ENCODE measurements around the gene SYNGR4. TPM values are rescaled to one million over a fixed set of nuclear protein-coding genes. Genes with fewer than 3 reads are reported as not detected.

The SYNGR4 gene
- polyA plus RNA-seq, 1 donor (not counting 4 experiments of a cell fraction or from before 2014, with no cell fraction given): not detected

DNA sequence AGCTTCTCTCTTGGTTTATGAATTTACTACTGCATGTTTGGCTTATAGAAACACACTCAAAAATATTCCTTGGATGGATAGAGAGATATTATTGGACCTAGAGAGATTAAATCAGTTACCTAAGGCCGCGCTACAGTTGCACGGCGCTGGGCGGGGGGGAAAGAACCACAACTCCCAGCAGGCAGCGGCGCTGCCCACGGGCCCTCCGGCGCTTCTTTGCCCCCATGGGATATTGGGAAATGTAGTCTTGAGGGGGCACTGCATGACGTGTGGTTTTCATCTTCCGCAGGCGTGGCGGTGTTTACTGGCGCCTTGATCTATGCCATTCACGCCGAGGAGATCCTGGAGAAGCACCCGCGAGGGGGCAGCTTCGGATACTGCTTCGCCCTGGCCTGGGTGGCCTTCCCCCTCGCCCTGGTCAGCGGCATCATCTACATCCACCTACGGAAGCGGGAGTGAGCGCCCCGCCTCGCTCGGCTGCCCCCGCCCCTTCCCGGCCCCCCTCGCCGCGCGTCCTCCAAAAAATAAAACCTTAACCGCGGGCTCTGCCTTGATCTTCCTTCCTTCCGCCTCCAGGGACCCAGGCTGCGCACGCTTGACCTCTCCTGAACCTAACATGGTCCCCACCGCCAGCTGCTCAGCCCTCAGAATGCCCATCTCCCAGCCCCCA is 34.0 kb upstream of the SYNGR4 start:
- Histone ChIP-seq H3K9me1 (ENCODE audit: control insufficient read depth, extremely low read depth, insufficient read depth, low read length) (no peaks in the 10 kb centered on the region), H3K27me3 (ENCODE audit: control insufficient read depth, extremely low read depth, insufficient read depth, low read length) (no peaks in the 10 kb centered on the region), H3K36me3 (ENCODE audit: control insufficient read depth in 2 of 2, extremely low read depth in 1 of 2, insufficient read depth in 2 of 2, low read length in 2 of 2) (peaks cover 3 to 6% of the 10 kb centered on the region in 2 experiments), H3K4me1 (ENCODE audit: control insufficient read depth, extremely low read depth, insufficient read depth, low read length) (peaks cover 42% of the 10 kb centered on the region), H3K9me3 (ENCODE audit: control insufficient read depth, low read depth, low read length) (no peaks in the 10 kb centered on the region), H3K79me2 (ENCODE audit: control insufficient read depth, insufficient read depth, low read length) (peaks cover 15% of the 10 kb centered on the region), H3K27ac (ENCODE audit: control insufficient read depth, insufficient read depth, low read length) (peak overlapping the region; percentile 57), H3K4me2 (ENCODE audit: control insufficient read depth, extremely low read depth, insufficient read depth, low read depth, low read length) (peak overlapping the region; percentile 85), H3K4me3 (ENCODE audit: control insufficient read depth in 2 of 3, extremely low read depth in 1 of 3, insufficient read depth in 2 of 3, low read depth in 1 of 3, low read length in 3 of 3) (peak overlapping the region; percentile 19 to 55 (median 49)), H2AFZ (ENCODE audit: control insufficient read depth, low read length) (no peak overlapping the region), H3K9ac (ENCODE audit: control insufficient read depth, extremely low read depth, insufficient read depth, low read length) (peak overlapping the region; percentile 54), H4K20me1 (ENCODE audit: control insufficient read depth, extremely low read depth, insufficient read depth, low read length) (no peaks in the 10 kb centered on the region)
- TF ChIP-seq EZH2 (IDR thresholded peaks at IDR 0.05; ENCODE audit: low read length): no peak
- TF ChIP-seq, protein P1, sequence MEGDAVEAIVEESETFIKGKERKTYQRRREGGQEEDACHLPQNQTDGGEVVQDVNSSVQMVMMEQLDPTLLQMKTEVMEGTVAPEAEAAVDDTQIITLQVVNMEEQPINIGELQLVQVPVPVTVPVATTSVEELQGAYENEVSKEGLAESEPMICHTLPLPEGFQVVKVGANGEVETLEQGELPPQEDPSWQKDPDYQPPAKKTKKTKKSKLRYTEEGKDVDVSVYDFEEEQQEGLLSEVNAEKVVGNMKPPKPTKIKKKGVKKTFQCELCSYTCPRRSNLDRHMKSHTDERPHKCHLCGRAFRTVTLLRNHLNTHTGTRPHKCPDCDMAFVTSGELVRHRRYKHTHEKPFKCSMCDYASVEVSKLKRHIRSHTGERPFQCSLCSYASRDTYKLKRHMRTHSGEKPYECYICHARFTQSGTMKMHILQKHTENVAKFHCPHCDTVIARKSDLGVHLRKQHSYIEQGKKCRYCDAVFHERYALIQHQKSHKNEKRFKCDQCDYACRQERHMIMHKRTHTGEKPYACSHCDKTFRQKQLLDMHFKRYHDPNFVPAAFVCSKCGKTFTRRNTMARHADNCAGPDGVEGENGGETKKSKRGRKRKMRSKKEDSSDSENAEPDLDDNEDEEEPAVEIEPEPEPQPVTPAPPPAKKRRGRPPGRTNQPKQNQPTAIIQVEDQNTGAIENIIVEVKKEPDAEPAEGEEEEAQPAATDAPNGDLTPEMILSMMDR (optimal IDR thresholded peaks at IDR 0.05 in 1 of 3, IDR thresholded peaks at IDR 0.05 in 1 of 3, conservative IDR thresholded peaks at IDR 0.05 in 1 of 3; ENCODE audit: extremely low read depth in 1 of 3, insufficient read depth in 2 of 3, low read length in 3 of 3): peak in 1 of 3 experiments; percentile 15
- no peak for DNase-seq (ENCODE audit: low read depth, low spot score)
- FAIRE-seq: no peak
- dilution Hi-C loops (cut with MboI; ENCODE audit: extremely low pct_ligation_motif_present, low sequenced_read_pairs): no loop called here

DNA sequence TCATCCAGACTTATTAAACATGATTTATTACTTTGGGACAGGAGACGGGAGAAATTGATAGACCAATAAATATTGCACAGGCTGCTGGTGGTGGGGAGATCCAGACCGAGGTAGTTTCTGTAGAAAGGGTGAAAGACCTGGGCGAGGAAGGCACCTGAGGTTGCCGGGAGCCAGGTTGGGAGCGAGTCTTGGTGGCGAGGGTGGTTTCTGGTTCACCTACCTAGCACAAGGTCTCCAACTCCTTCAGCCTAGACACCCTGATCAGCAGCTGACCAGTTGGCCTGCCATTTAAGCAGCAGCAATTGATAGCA is 31.9 kb upstream of the SYNGR4 start:
- Histone ChIP-seq H3K27me3 (ENCODE audit: control insufficient read depth, extremely low read depth, insufficient read depth, low read length) (no peaks in the 10 kb centered on the region), H3K36me3 (ENCODE audit: control insufficient read depth in 2 of 2, extremely low read depth in 1 of 2, insufficient read depth in 2 of 2, low read length in 2 of 2) (peaks cover 3 to 5% of the 10 kb centered on the region in 2 experiments), H3K4me2 (ENCODE audit: control insufficient read depth, extremely low read depth, insufficient read depth, low read depth, low read length) (peak overlapping the region; percentile 98), H3K9ac (ENCODE audit: control insufficient read depth, extremely low read depth, insufficient read depth, low read length) (peak overlapping the region; percentile 25), H3K79me2 (ENCODE audit: control insufficient read depth, insufficient read depth, low read length) (peaks cover 4% of the 10 kb centered on the region), H3K4me3 (ENCODE audit: control insufficient read depth in 2 of 3, extremely low read depth in 1 of 3, insufficient read depth in 2 of 3, low read depth in 1 of 3, low read length in 3 of 3) (peak overlapping the region in 2 of 3 experiments; percentile 29 to 38), H3K27ac (ENCODE audit: control insufficient read depth, insufficient read depth, low read length) (peak overlapping the region; percentile 44), H2AFZ (ENCODE audit: control insufficient read depth, low read length) (no peak overlapping the region), H4K20me1 (ENCODE audit: control insufficient read depth, extremely low read depth, insufficient read depth, low read length) (no peaks in the 10 kb centered on the region), H3K4me1 (ENCODE audit: control insufficient read depth, extremely low read depth, insufficient read depth, low read length) (peaks cover 29% of the 10 kb centered on the region), H3K9me3 (ENCODE audit: control insufficient read depth, low read depth, low read length) (no peaks in the 10 kb centered on the region), H3K9me1 (ENCODE audit: control insufficient read depth, extremely low read depth, insufficient read depth, low read length) (no peaks in the 10 kb centered on the region)
- no peak for FAIRE-seq
- TF ChIP-seq, protein P1 (optimal IDR thresholded peaks at IDR 0.05 in 1 of 3, IDR thresholded peaks at IDR 0.05 in 1 of 3, conservative IDR thresholded peaks at IDR 0.05 in 1 of 3; ENCODE audit: extremely low read depth in 1 of 3, insufficient read depth in 2 of 3, low read length in 3 of 3): no peak
- TF ChIP-seq EZH2 (IDR thresholded peaks at IDR 0.05; ENCODE audit: low read length): no peak
- no peak for DNase-seq (ENCODE audit: low read depth, low spot score)
- dilution Hi-C loops (cut with MboI; ENCODE audit: extremely low pct_ligation_motif_present, low sequenced_read_pairs): no loop called here

Data from keratinocyte (primary cell).